Measurements from ENCODE around the gene PVRIG. TPM values are rescaled to one million over a fixed set of nuclear protein-coding genes. Genes with fewer than 3 reads are reported as not detected.

Gene PVRIG
- total and polyA plus RNA-seq, 2 of the 4 experiments (the other 2 are of a cell fraction): not detected

DNA sequence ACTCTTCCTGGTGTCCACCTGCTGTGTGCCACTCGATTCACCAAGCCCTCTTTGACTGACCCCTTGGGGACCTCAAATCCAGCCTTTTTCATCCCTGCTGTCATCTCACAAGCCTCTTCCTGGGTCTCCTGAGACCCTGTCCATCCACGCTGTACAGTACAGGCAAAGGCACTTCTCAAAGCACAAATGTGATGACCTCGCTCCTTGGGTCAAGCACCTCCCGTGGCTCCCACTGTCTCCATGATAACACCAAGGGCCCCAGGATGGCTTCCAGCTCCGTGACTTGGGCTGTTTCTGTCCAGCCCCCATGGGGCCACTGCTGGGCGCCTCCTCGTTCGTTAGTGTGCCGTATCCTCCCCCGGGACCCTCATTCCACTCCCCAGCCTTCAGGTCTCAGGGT lies 28.7 kb downstream of the PVRIG start:
- Histone ChIP-seq H3K4ac (ENCODE audit: low read depth, low read length) (no peak overlapping the region), H4K20me1 (ENCODE audit: insufficient read depth, low read length) (peaks cover 18% of the 10 kb centered on the region), H2AK9ac (replicated peaks; ENCODE audit: low read depth, low read length, poor library complexity) (no peak overlapping the region), H2BK15ac (ENCODE audit: low read depth, low read length) (no peak overlapping the region), H3K4me3 (ENCODE audit: insufficient read depth, low read depth, low read length) (no peak overlapping the region), H3K9me3 (ENCODE audit: control insufficient read depth, insufficient read depth, low read length) (no peaks in the 10 kb centered on the region), H3K56ac (ENCODE audit: extremely low read depth, insufficient read depth, low read length) (no peak overlapping the region), H3K14ac (replicated peaks; ENCODE audit: low read depth, low read length) (no peak overlapping the region), H2AK5ac (ENCODE audit: low read depth, low read length) (no peak overlapping the region), H2BK120ac (ENCODE audit: low read depth, low read length) (no peak overlapping the region), H3K27me3 (ENCODE audit: control insufficient read depth, insufficient read depth, low read length) (no peaks in the 10 kb centered on the region), H3K36me3 (ENCODE audit: control insufficient read depth, insufficient read depth, low read length) (no peaks in the 10 kb centered on the region), H3K9ac (ENCODE audit: low read depth, low read length) (no peak overlapping the region), H4K8ac (ENCODE audit: low read depth in 2 of 2, low read length in 2 of 2) (no peak overlapping the region), H3K27ac (ENCODE audit: insufficient read depth, low read length) (no peak overlapping the region), H3K18ac (ENCODE audit: low read depth, low read length) (no peak overlapping the region), H2AFZ (replicated peaks; ENCODE audit: low read length, poor library complexity) (no peak overlapping the region), H4K5ac (ENCODE audit: low read depth, low read length) (no peak overlapping the region), H3K79me1 (ENCODE audit: low read depth in 1 of 2, low read length in 2 of 2) (no peaks in the 10 kb centered on the region; a peak in 1 of 4 replicates), H4K91ac (ENCODE audit: insufficient read depth, low read depth, low read length) (no peak overlapping the region), H3K4me2 (ENCODE audit: low read depth, low read length) (no peak overlapping the region), H3K9me1 (ENCODE audit: insufficient read depth, low read length) (peaks cover 6% of the 10 kb centered on the region), H2BK5ac (ENCODE audit: low read depth, low read length, poor library complexity, severe bottlenecking) (no peak overlapping the region), H2BK20ac (ENCODE audit: low read depth, low read length) (no peak overlapping the region), H3K4me1 (ENCODE audit: control insufficient read depth, insufficient read depth, low read length) (peaks cover 9% of the 10 kb centered on the region), H3K23ac (ENCODE audit: low read depth, low read length) (no peak overlapping the region)
- ATAC-seq (ENCODE audit: low read depth) (no peak), DNase-seq (no peak)
- TF ChIP-seq SMC3 (IDR thresholded peaks at IDR 0.05; ENCODE audit: low read depth, low read length) (no peak), RAD21 (IDR thresholded peaks at IDR 0.05; ENCODE audit: low read length) (no peak), POLR2A (IDR thresholded peaks at IDR 0.05; ENCODE audit: low read depth, low read length) (no peak), MAFK (IDR thresholded peaks at IDR 0.05; ENCODE audit: low read depth, low read length) (no peak), USF2 (IDR thresholded peaks at IDR 0.05; ENCODE audit: low read depth, low read length) (no peak), CEBPB (IDR thresholded peaks at IDR 0.05; ENCODE audit: low read depth, low read length) (no peak)
- TF ChIP-seq, protein P1, sequence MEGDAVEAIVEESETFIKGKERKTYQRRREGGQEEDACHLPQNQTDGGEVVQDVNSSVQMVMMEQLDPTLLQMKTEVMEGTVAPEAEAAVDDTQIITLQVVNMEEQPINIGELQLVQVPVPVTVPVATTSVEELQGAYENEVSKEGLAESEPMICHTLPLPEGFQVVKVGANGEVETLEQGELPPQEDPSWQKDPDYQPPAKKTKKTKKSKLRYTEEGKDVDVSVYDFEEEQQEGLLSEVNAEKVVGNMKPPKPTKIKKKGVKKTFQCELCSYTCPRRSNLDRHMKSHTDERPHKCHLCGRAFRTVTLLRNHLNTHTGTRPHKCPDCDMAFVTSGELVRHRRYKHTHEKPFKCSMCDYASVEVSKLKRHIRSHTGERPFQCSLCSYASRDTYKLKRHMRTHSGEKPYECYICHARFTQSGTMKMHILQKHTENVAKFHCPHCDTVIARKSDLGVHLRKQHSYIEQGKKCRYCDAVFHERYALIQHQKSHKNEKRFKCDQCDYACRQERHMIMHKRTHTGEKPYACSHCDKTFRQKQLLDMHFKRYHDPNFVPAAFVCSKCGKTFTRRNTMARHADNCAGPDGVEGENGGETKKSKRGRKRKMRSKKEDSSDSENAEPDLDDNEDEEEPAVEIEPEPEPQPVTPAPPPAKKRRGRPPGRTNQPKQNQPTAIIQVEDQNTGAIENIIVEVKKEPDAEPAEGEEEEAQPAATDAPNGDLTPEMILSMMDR (conservative IDR thresholded peaks at IDR 0.05; ENCODE audit: low read depth, low read length): no peak
- in situ Hi-C loops (cut with MboI; ENCODE audit: low sequenced_read_pairs) (no loop called here), intact Hi-C loops (cut with micrococcal nuclease) (no loop called here), dilution Hi-C loops (cut with HindIII; ENCODE audit: low sequenced_read_pairs, unreplicated experiment) (no loop called here)
- CTCF ChIA-PET: no interaction called here
- POLR2A ChIA-PET (ENCODE audit: unreplicated experiment): no interaction called here
- no TSS peak for BruUV-seq (replicated peaks)
- WGBS, 2 experiments (ENCODE audit: extremely low coverage in 2 of 2, insufficient read length in 1 of 2): 80% methylated on average over 3 of the region's 10 CpGs; no CpG with 5 or more reads in 1 of the 2 experiments

Data from IMR-90 (cell line).